Uterus (tissue), 4 donors: Measurements from ENCODE around the gene DLEU7. TPM values are rescaled to one million over a fixed set of nuclear protein-coding genes. Genes with fewer than 3 reads are reported as not detected.
A peak's percentile ranks its signal among the peaks of the same experiment; 100 is the strongest.

ENCODE experiments used
- DNase-seq, 2 donors: peaks; one replicate each; pipeline ENCODE4 v3.0.0-alpha.2; 2019 to 2020
- H3K27ac ChIP-seq, 2 donors: fragments of 200-600 bp; sonication (generic); 1 replicate in 1 of 2; 2 replicates in 1 of 2; pipeline ENCODE4 v1.5.1; 2016 to 2018
- H3K27me3 ChIP-seq, 2 donors: fragments of 200-600 bp; sonication (generic); one replicate each; pipeline ENCODE4 v1.5.1; 2018 to 2019; ENCODE audit warnings: control low read depth in 1 of 2
- H3K36me3 ChIP-seq, 2 donors: fragments of 200-600 bp; sonication (generic); one replicate each; pipeline ENCODE4 v1.5.1; 2019; ENCODE audit warnings: control low read depth in 1 of 2
- H3K4me1 ChIP-seq, 2 donors: fragments of 200-600 bp; sonication (generic); one replicate each; pipeline ENCODE4 v1.5.1; 2018 to 2019; ENCODE audit warnings: control low read depth in 1 of 2
- H3K4me3 ChIP-seq, 2 donors: fragments of 200-600 bp; sonication (generic); 1 replicate in 1 of 2; 2 replicates in 1 of 2; pipeline ENCODE4 v1.5.1; 2018 to 2019; ENCODE audit warnings: mild to moderate bottlenecking in 1 of 2
- H3K9me3 ChIP-seq, 2 donors: fragments of 200-600 bp; sonication (generic); one replicate each; pipeline ENCODE4 v1.5.1; 2019; ENCODE audit warnings: control low read depth in 1 of 2
- POLR2A ChIP-seq, 2 donors: fragments of 450-650 bp; IDR thresholded peaks; one replicate each; pipeline ENCODE4 v1.6.1; 2016; ENCODE audit warnings: antibody characterized with exemption in 2 of 2, mild to moderate bottlenecking in 1 of 2, moderate library complexity in 1 of 2
- intact Hi-C: fragments of 100-400 bp; cut with DNase I; formaldehyde crosslinking; loops from one replicate; pipeline ENCODE4 v1.15.1; 2023; ENCODE audit warnings: low total_unique reads
- total RNA-seq, 4 donors: library from RNA; depleted of rRNA in 3 of 4; stranded (reverse); fragments of >200 nt in 3 of 4; gene quantifications; one replicate each; pipeline versions ENCODE4 v1.1.0 to v1.2.4, GENCODE V29; 2014 to 2023
- TF ChIP-seq, protein P1 (sequence below), 4 experiments: fragments of 200-600 bp in 2 of 4; fragments of 450-650 bp in 2 of 4; sonication (generic) in 2 of 4; IDR thresholded peaks; one replicate each; pipeline ENCODE4 v1.5.1; 2016 to 2019; ENCODE audit warnings: antibody characterized with exemption in 4 of 4, mild to moderate bottlenecking in 2 of 4, moderate library complexity in 1 of 4
- donor health status: DM: yes; HTN: yes; CAD: no.

The DLEU7 gene
- not detected for total RNA-seq

DNA sequence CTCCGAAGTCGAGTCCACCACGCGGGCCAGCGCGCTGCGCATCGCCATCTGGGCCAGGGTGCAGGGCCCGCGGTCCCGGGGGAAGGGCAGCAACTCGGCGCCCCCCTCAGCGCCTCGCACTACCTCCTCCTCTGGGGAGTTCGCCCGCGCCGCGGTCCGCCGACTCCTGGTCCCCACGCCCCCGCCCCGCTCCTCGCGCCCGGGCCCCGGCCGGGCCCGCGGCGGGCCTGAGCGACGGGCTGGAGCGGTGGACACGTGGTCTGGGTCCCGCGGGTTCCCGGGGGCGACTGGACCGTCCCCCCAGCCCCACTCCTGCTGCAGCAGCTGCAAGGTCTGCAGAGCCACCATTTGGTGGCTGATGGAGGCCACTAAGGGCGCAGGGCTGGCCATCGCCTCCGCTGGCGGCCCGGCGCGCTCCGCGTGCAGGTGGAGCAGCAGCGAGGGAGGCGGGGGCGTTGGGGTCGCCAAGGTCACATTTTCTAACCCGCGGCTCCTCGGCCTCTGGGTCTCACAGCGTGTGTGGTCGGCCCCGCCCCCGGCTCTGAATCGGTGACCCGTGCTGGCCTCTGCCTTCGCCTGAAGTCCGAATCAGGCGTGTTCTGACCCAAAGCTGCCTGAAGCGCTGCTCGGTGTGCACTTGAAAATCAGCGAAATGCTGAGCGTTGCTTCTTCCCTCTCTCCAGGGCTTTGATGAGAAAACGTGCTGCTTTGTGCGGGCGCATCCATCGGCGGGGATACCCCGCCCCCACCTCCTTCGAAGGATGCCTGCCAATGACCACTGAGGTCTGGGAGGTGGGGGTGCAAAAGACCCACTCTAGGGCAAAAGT lies at the start of gene DLEU7:
DLEU7 (minus strand) TSS at position 436 of the 827 bp plus-strand sequence; CDS start at position 390, 46 bp downstream.
- intact Hi-C loops = no loop called here
- Histone ChIP-seq H3K27me3 (no peaks in the 10 kb centered on the region), H3K9me3 (no peaks in the 10 kb centered on the region), H3K36me3 (no peaks in the 10 kb centered on the region), H3K27ac (no peak within 1 kb of the TSS), H3K4me3 (peak within 1 kb of the TSS in 1 of 2 donors; percentile 2), H3K4me1 (no peaks in the 10 kb centered on the region)
- no peak for DNase-seq
- TF ChIP-seq, protein P1, sequence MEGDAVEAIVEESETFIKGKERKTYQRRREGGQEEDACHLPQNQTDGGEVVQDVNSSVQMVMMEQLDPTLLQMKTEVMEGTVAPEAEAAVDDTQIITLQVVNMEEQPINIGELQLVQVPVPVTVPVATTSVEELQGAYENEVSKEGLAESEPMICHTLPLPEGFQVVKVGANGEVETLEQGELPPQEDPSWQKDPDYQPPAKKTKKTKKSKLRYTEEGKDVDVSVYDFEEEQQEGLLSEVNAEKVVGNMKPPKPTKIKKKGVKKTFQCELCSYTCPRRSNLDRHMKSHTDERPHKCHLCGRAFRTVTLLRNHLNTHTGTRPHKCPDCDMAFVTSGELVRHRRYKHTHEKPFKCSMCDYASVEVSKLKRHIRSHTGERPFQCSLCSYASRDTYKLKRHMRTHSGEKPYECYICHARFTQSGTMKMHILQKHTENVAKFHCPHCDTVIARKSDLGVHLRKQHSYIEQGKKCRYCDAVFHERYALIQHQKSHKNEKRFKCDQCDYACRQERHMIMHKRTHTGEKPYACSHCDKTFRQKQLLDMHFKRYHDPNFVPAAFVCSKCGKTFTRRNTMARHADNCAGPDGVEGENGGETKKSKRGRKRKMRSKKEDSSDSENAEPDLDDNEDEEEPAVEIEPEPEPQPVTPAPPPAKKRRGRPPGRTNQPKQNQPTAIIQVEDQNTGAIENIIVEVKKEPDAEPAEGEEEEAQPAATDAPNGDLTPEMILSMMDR (IDR thresholded peaks at IDR 0.05) = no peak
- no peak for TF ChIP-seq POLR2A (IDR thresholded peaks at IDR 0.05)

DNA sequence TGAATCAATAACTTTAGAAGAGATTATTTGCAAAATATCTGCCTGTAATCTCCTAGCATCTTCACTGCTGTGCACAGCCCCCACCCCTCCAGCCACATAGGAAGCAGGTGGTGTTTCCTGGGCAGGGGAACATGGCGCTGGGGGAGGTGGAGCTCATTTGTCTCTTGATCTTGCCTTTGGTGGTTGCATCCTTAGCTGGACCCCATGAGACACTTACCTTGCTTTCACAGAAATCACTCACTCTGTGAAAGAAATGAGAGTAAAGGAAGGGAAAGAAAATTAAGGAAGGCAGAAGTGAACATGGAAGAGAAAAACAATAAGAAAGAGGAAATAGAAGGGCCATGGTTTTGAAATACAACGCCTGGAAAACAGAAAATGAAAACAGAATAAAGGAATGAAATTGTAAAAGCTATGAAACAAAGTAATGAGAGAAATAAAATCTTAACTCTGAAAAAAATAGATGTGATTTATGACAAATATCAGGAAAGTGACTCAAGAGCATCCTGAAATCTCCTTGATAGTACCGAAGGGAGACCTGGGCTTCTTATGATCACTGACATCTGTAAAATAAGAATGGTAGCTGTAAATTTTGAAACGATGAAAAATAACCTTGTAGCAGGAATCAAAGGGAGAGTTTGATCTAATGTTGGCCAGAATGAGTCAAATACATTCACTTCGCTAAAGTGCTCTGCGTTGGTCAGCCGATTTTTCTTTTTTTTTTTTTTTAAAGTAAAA lies 48.9 kb upstream of the DLEU7 start:
- DNase-seq = no peak
- no peaks in the 10 kb centered on the region for H3K36me3 ChIP-seq
- H3K4me1 ChIP-seq = no peaks in the 10 kb centered on the region
- intact Hi-C loops = no loop called here
- peak overlapping the region; percentile 20 to 74 for H3K27ac ChIP-seq
- TF ChIP-seq, protein P1 (IDR thresholded peaks at IDR 0.05) = no peak
- no peak for TF ChIP-seq POLR2A (IDR thresholded peaks at IDR 0.05)
- no peaks in the 10 kb centered on the region for H3K9me3 ChIP-seq
- no peaks in the 10 kb centered on the region for H3K27me3 ChIP-seq
- no peak overlapping the region for H3K4me3 ChIP-seq

DNA sequence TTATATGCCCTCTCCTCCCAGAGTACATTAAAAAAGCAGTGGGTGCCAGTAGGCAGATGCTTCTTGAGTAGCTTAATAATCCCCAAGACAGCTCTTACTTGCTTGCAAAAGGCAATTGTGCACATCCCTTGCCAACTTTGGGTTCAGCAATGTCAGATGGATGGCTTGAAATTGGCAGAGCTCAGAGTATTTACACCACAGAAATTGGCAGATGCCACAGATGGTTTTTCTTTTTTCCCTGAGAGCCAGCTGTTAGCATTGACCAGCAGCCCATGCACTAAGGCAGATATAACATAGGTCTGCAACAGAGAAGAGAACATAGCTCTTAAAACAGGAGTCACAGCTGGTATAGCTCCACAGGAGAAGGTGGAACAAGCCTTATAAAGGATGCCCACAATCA lies 47.7 kb upstream of the DLEU7 start:
- Histone ChIP-seq H3K27me3 (no peaks in the 10 kb centered on the region), H3K9me3 (no peaks in the 10 kb centered on the region), H3K4me1 (no peaks in the 10 kb centered on the region), H3K4me3 (no peak overlapping the region), H3K27ac (no peak overlapping the region), H3K36me3 (no peaks in the 10 kb centered on the region)
- intact Hi-C loops = no loop called here
- DNase-seq = no peak
- TF ChIP-seq POLR2A (IDR thresholded peaks at IDR 0.05) = no peak
- TF ChIP-seq, protein P1 (IDR thresholded peaks at IDR 0.05) = no peak

DNA sequence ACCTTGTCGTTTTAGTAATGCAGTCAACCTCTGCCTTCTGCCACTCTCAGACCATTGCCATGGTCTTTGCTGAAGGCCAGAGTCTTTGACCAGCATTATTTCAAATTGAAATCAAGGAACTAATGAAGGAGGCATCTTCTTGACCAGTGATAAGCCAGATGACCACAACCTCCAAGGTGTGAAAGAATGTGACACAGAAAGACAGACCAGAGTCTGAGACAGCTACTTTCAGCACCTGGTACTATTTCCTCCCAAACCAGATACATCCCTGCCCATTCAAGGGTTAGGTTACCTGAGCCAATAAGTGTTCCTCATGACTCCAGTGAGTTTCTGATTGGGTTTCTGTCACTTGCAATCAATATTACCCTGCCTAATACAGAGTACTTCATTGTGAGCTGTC lies 45.8 kb upstream of the DLEU7 start:
- intact Hi-C loops = no loop called here
- H3K27ac ChIP-seq = no peak overlapping the region
- H3K9me3 ChIP-seq = no peaks in the 10 kb centered on the region
- no peaks in the 10 kb centered on the region for H3K27me3 ChIP-seq
- no peaks in the 10 kb centered on the region for H3K4me1 ChIP-seq
- DNase-seq = no peak
- no peak for TF ChIP-seq POLR2A (IDR thresholded peaks at IDR 0.05)
- TF ChIP-seq, protein P1 (IDR thresholded peaks at IDR 0.05) = no peak
- H3K36me3 ChIP-seq = no peaks in the 10 kb centered on the region
- H3K4me3 ChIP-seq = no peak overlapping the region

DNA sequence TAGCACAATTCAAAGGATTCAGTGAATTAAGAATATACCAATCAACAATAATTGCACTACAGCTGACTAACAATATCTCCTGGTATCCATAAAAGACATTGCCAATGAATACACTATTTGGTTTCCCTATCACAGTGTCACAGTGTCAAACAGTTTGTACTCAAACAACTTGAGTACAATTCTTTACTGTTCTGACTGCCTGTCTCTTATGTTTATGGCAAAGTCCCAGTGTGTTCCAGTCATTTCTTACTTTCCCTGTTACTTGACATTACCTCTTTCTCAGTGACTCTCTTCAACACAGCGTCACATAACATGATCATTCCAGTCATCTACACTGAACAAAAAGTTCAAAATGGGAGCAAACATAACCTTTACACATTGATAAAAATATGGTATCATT lies 44.9 kb upstream of the DLEU7 start:
- no peaks in the 10 kb centered on the region for H3K27me3 ChIP-seq
- H3K4me1 ChIP-seq = no peaks in the 10 kb centered on the region
- H3K4me3 ChIP-seq = no peak overlapping the region
- no peak overlapping the region for H3K27ac ChIP-seq
- H3K9me3 ChIP-seq = no peaks in the 10 kb centered on the region
- no peaks in the 10 kb centered on the region for H3K36me3 ChIP-seq
- intact Hi-C loops = no loop called here
- no peak for DNase-seq
- TF ChIP-seq, protein P1 (IDR thresholded peaks at IDR 0.05) = no peak
- TF ChIP-seq POLR2A (IDR thresholded peaks at IDR 0.05) = no peak
